ENCODE data around the gene FTL.
"Not testable (repeated sequence)": the region's sequence is repeated elsewhere in the genome, so short reads cannot be mapped to it uniquely, and the experiment has no call there.

FTL gene

DNA sequence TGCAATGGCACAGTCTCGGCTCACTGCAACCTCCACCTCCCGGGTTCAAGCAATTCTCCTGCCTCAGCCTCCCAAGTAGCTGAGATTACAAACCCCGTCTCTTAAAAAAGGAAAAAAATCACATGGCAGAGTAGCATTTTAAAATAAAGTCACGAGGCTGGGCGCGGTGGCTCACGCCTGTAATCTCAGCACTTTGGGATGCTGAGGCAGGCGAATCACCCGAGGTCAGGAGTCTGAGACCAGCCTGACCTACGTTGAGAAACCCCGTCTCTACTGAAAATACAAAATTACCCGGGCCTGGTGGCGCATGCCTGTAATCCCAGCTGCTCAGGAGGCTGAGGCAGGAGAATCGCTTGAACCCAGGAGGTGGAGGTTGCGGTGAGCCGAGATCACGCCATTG, 37.4 kb upstream of the FTL start:
- H3K9me3 ChIP-seq (ENCODE audit: control insufficient read depth, low read depth, low read length); H3K4me3 ChIP-seq (ENCODE audit: low read length); H3K4me1 ChIP-seq (ENCODE audit: control insufficient read depth, low read depth, low read length); H3K9ac ChIP-seq (ENCODE audit: low read length); H3K27ac ChIP-seq (ENCODE audit: low read length); H3K36me3 ChIP-seq (ENCODE audit: control insufficient read depth, low read depth, low read length): not testable (repeated sequence)
- H3K27me3 ChIP-seq (ENCODE audit: control insufficient read depth, insufficient read depth, low read length), result peaks cover 13% of the 10 kb centered on the region

DNA sequence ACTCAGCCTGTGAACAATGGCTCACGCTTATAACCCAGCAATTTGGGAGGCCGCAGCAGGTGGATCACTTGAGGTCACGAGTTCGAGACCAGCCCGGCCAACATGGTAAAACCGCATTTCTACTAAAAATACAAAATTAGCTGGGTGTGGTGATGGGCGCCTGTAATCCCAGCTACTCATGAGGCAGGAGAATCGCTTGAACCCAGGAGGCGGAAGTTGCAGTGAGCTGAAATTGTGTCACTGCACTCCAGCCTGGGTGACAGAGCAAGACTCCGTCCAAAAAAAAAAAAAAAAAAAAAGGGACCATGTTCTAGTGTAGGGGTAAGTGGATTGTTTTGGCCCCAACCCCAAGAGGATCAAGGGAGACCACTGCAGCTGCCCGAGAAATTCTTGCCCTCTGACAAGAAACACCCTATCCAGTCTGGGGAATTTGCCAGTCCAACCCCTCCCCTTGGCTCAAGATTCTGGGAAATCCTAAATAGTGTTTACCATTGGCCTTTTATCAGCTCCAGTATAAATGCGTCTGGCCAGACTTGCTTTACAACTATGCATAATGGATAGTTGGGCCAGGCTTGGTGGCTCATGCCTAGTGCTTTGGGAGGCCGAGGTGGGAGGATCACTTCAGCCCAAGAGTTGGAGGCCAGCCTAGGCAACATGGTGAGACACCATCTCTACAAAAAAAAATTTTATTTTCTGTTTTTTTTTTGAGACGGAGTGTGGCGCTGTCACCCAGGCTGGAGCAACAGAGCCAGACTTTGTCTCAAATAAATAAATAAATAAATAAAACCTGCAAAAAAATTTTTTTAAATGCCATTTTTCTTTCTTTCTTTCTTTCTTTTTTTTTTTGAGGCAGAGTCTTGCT, 36.7 kb upstream of the FTL start:
- Histone ChIP-seq H3K27ac (ENCODE audit: low read length) (no peak overlapping the region), H3K4me1 (ENCODE audit: control insufficient read depth, low read depth, low read length) (peaks cover 2% of the 10 kb centered on the region), H3K9ac (ENCODE audit: low read length) (no peak overlapping the region), H3K9me3 (ENCODE audit: control insufficient read depth, low read depth, low read length) (no peaks in the 10 kb centered on the region), H3K36me3 (ENCODE audit: control insufficient read depth, low read depth, low read length) (no peaks in the 10 kb centered on the region), H3K27me3 (ENCODE audit: control insufficient read depth, insufficient read depth, low read length) (peaks cover 19% of the 10 kb centered on the region), H3K4me3 (ENCODE audit: low read length) (no peak overlapping the region)

DNA sequence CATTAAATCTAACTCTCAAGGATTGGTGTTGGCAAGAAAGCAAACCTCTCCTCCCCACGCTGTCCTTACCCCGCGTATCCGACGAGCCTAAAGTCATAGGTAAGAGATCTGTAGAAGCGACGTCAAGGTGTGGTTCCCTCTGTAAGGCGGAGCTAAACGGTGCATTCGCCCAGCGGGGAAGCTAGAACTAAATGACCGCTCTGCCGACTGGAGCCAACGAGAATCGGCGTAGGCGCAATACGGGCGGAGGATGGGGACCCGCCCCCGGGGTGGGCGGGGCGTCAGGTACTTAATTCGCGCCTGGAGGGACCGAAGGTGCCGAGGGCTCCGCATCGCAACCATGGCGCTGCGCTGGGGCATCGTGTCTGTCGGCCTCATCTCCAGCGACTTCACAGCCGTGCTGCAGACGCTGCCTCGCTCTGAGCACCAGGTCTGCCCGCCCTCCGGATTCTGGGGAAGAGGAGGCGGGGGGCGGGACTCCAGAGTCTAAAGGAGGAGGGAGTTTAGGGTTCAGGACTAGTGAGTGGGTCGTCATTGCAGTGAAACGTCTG, 31.7 kb upstream of the FTL start, which contains the start of gene DHDH:
DHDH (plus strand) TSS at position 318 of the 551 bp plus-strand sequence; CDS start at position 341, 23 bp downstream.
- Histone ChIP-seq H3K27ac (ENCODE audit: low read length) (no peak within 1 kb of the TSS), H3K27me3 (ENCODE audit: control insufficient read depth, insufficient read depth, low read length) (peaks cover 37% of the 10 kb centered on the region), H3K9me3 (ENCODE audit: control insufficient read depth, low read depth, low read length) (no peaks in the 10 kb centered on the region), H3K4me3 (ENCODE audit: low read length) (peak within 1 kb of the TSS; percentile 57), H3K4me1 (ENCODE audit: control insufficient read depth, low read depth, low read length) (peaks cover 10% of the 10 kb centered on the region), H3K9ac (ENCODE audit: low read length) (peak within 1 kb of the TSS; percentile 33), H3K36me3 (ENCODE audit: control insufficient read depth, low read depth, low read length) (no peaks in the 10 kb centered on the region)

DNA sequence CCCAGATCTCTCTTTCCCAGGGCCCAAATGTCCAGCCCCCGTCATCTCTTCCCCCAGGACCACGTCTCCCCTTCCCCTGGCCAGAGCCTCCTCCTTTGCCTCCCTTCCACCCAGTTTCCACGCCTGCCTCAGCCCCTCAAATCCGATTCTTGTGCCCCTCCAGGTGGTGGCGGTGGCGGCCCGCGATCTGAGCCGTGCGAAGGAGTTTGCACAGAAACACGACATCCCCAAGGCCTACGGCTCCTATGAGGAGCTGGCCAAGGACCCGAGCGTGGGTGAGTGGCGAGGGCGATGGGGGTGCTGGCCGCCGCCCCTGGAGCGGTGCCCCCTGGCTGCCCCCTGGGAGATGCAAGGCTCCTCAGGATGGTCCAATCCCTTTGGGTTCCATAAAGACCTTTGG, 30.3 kb upstream of the FTL start:
- H3K27me3 ChIP-seq (ENCODE audit: control insufficient read depth, insufficient read depth, low read length), result peaks cover 37% of the 10 kb centered on the region
- no peak overlapping the region for H3K9ac ChIP-seq (ENCODE audit: low read length)
- peaks cover 10% of the 10 kb centered on the region for H3K4me1 ChIP-seq (ENCODE audit: control insufficient read depth, low read depth, low read length)
- H3K27ac ChIP-seq (ENCODE audit: low read length), result no peak overlapping the region
- no peaks in the 10 kb centered on the region for H3K36me3 ChIP-seq (ENCODE audit: control insufficient read depth, low read depth, low read length)
- H3K9me3 ChIP-seq (ENCODE audit: control insufficient read depth, low read depth, low read length), result no peaks in the 10 kb centered on the region
- H3K4me3 ChIP-seq (ENCODE audit: low read length), result no peak overlapping the region

DNA sequence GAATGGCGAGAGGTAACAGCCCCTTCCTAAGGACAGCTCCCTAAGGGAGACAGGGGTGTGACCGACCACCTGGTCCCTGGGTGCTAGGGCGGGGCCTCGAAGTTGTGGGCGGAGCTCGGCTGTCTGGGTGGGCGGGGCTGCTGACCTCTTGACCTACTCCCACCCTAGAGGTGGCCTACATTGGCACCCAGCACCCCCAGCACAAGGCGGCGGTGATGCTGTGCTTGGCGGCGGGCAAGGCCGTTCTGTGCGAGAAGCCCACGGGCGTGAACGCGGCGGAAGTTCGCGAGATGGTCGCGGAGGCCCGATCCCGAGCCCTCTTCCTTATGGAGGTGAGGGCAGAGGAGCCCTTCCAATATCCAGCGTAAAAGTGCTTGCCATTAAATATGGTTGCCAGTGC, 29.2 kb upstream of the FTL start:
- no peaks in the 10 kb centered on the region for H3K36me3 ChIP-seq (ENCODE audit: control insufficient read depth, low read depth, low read length)

DNA sequence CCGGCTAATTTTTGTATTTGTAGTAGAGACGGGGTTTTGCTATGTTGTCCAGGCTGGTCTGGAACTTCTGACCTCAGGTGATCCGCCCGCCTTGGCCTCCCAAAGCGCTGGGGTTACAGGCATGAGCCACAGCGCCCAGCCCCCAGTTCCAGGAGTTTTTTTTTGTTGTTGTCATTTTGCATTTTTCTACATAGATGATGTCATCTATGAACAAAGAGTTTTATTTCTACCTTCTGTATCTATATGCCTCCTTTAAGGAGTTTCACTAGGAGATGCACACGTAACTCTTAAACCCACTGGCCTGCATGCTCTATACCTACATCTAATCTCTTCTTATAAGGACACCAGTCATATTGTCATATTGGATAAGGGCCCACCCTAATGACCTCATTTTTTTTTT, 26.9 kb upstream of the FTL start:
- Histone ChIP-seq H3K27ac (ENCODE audit: low read length) (no peak overlapping the region), H3K27me3 (ENCODE audit: control insufficient read depth, insufficient read depth, low read length) (peaks cover 19% of the 10 kb centered on the region), H3K9me3 (ENCODE audit: control insufficient read depth, low read depth, low read length) (no peaks in the 10 kb centered on the region), H3K9ac (ENCODE audit: low read length) (no peak overlapping the region), H3K36me3 (ENCODE audit: control insufficient read depth, low read depth, low read length) (no peaks in the 10 kb centered on the region), H3K4me1 (ENCODE audit: control insufficient read depth, low read depth, low read length) (peaks cover 8% of the 10 kb centered on the region), H3K4me3 (ENCODE audit: low read length) (no peak overlapping the region)

More for the DNA sequence above, 29.2 kb upstream of the FTL start:
- no peak overlapping the region for H3K9ac ChIP-seq (ENCODE audit: low read length)
- no peaks in the 10 kb centered on the region for H3K9me3 ChIP-seq (ENCODE audit: control insufficient read depth, low read depth, low read length)
- no peak overlapping the region for H3K27ac ChIP-seq (ENCODE audit: low read length)
- peaks cover 37% of the 10 kb centered on the region for H3K27me3 ChIP-seq (ENCODE audit: control insufficient read depth, insufficient read depth, low read length)
- H3K4me1 ChIP-seq (ENCODE audit: control insufficient read depth, low read depth, low read length), result peaks cover 10% of the 10 kb centered on the region
- no peak overlapping the region for H3K4me3 ChIP-seq (ENCODE audit: low read length)

DNA sequence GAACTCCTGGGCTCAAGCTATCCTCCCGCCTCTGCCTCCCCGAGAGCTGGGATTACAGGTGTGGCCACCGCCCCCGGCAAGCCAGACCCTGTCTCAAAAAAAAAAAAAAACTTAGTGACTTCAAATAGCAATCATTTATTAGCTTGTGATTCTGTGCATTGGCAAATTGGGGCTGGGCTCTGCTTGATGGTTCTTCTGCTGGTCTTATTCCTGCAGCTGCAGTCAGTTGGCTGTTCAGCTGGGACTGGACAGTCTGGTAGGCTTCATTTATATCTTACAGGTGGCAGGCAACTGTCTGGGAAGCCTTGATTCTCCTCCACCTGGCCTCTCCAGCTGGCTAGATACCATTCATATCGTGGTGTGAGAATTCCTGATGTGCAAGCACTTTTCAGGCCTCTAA, 24.2 kb upstream of the FTL start:
- Histone ChIP-seq H3K27me3 (ENCODE audit: control insufficient read depth, insufficient read depth, low read length) (no peaks in the 10 kb centered on the region), H3K27ac (ENCODE audit: low read length) (no peak overlapping the region), H3K9me3 (ENCODE audit: control insufficient read depth, low read depth, low read length) (no peaks in the 10 kb centered on the region), H3K9ac (ENCODE audit: low read length) (no peak overlapping the region), H3K4me1 (ENCODE audit: control insufficient read depth, low read depth, low read length) (no peaks in the 10 kb centered on the region), H3K4me3 (ENCODE audit: low read length) (no peak overlapping the region), H3K36me3 (ENCODE audit: control insufficient read depth, low read depth, low read length) (no peaks in the 10 kb centered on the region)

DNA sequence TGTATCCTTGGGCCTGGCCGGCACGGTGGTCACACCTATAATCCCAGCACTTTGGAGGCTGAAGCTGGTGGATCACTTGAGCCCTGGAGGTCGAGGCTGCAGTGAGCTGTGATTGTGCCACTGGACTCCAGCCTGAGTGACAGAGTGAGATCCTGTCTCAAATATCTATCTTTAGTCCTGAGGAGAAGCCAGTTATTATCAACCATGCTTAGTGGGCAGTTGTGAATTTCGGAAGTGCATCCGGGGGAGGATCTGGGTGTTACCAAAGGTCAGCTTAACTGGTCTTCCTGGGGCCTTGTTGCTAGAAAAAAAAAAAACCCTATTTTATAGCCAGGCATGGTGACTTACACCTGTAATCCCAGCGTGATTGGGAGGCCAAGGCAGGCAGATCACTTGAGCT, 22.0 kb upstream of the FTL start:
- H3K27me3 ChIP-seq (ENCODE audit: control insufficient read depth, insufficient read depth, low read length), result no peaks in the 10 kb centered on the region
- no peaks in the 10 kb centered on the region for H3K4me1 ChIP-seq (ENCODE audit: control insufficient read depth, low read depth, low read length)
- no peak overlapping the region for H3K4me3 ChIP-seq (ENCODE audit: low read length)
- no peak overlapping the region for H3K27ac ChIP-seq (ENCODE audit: low read length)
- H3K9ac ChIP-seq (ENCODE audit: low read length), result no peak overlapping the region
- no peaks in the 10 kb centered on the region for H3K36me3 ChIP-seq (ENCODE audit: control insufficient read depth, low read depth, low read length)
- H3K9me3 ChIP-seq (ENCODE audit: control insufficient read depth, low read depth, low read length), result no peaks in the 10 kb centered on the region

DNA sequence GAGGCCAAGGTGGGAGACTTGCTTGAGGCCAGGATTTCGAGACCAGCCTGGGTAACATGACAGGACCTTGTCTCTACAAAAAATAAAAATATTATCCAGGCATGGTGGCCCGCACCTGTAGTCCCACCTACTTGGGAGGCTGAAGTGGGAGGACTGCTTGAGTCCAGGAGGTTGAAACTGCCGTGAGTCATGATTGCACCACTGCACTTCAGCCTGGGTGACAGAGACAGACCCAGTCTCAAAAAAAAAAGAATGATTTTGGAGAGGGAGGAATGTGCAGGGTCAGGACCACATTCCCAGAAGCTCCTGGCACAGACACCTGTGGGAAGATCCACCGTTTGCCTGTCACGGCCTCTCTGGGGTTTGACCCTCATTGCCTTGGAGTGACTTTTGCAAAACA, 19.7 kb upstream of the FTL start:
- Histone ChIP-seq H3K9me3 (ENCODE audit: control insufficient read depth, low read depth, low read length) (no peaks in the 10 kb centered on the region), H3K27me3 (ENCODE audit: control insufficient read depth, insufficient read depth, low read length) (no peaks in the 10 kb centered on the region), H3K36me3 (ENCODE audit: control insufficient read depth, low read depth, low read length) (no peaks in the 10 kb centered on the region), H3K27ac (ENCODE audit: low read length) (no peak overlapping the region), H3K4me3 (ENCODE audit: low read length) (no peak overlapping the region), H3K4me1 (ENCODE audit: control insufficient read depth, low read depth, low read length) (no peaks in the 10 kb centered on the region), H3K9ac (ENCODE audit: low read length) (no peak overlapping the region)

DNA sequence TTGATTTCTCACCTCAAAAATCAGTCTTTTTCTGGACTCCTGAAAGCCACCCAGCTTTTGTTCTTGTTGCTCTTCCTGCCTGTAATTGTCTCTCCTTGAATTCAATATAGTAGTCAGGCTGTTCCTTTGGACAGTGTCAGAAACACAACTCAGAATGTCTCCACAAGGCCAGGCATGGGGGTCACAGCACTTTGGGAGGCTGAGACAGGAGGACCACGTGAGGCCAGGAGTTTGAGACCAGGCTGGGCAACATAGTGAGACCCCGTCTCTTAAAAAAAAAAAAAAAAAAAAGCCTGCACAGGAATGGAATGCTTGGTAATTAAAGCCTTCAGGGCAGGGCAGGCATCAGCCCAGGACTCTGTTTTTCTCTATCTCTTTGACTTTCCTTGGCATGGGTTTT, 19.3 kb upstream of the FTL start:
- Histone ChIP-seq H3K27me3 (ENCODE audit: control insufficient read depth, insufficient read depth, low read length) (no peaks in the 10 kb centered on the region), H3K9ac (ENCODE audit: low read length) (no peak overlapping the region)

DNA sequence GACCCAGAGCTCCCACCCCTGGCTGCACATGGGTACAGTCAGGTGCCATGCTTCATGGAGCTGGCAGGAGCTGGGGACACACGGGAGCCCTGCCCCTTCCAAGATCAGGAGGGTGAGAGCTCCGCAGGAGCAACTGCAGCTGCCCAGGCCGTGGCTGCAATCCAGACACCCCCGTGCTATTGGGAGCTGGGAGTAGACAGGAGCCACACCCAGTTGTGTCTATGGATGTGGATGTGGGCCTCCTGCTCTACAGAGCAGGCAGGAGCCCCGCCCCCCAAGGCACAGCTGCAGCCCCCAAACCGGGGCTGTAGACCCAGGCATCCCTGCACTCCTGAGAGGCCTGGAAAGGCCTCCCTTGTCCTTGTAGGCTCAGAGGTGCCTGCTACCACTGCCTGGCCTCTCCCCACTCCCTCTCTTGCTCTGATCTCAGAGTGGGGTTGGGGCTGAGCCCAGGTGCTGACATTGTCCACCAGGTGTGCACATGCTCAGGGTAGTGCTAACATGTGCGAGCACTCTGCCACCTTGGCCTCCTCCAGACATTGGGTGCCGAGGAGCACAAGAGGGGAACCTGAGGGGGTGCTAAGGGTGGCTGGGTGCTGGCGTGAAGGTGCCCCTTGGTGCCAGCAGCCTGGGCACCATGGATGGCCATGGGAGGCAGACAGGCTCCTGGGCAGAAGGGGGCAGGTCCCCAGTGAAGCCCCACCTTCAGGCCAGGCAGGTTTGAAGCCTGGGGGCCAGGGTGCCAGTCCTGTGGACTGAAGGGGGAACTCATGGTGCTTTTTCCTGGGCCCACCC, 18.4 kb upstream of the FTL start:
- H3K4me1 ChIP-seq (ENCODE audit: control insufficient read depth, low read depth, low read length), result no peaks in the 10 kb centered on the region
- no peak overlapping the region for H3K9ac ChIP-seq (ENCODE audit: low read length)
- no peaks in the 10 kb centered on the region for H3K36me3 ChIP-seq (ENCODE audit: control insufficient read depth, low read depth, low read length)
- no peak overlapping the region for H3K27ac ChIP-seq (ENCODE audit: low read length)
- H3K4me3 ChIP-seq (ENCODE audit: low read length), result no peak overlapping the region
- H3K27me3 ChIP-seq (ENCODE audit: control insufficient read depth, insufficient read depth, low read length), result no peaks in the 10 kb centered on the region
- no peaks in the 10 kb centered on the region for H3K9me3 ChIP-seq (ENCODE audit: control insufficient read depth, low read depth, low read length)

More for the DNA sequence above, 19.3 kb upstream of the FTL start:
- Histone ChIP-seq H3K4me1 (ENCODE audit: control insufficient read depth, low read depth, low read length) (no peaks in the 10 kb centered on the region), H3K27ac (ENCODE audit: low read length) (no peak overlapping the region), H3K4me3 (ENCODE audit: low read length) (no peak overlapping the region), H3K9me3 (ENCODE audit: control insufficient read depth, low read depth, low read length) (no peaks in the 10 kb centered on the region), H3K36me3 (ENCODE audit: control insufficient read depth, low read depth, low read length) (no peaks in the 10 kb centered on the region)

Measured in iPS-18a (cell line).